GM19438 (cell line): ENCODE measurements around the gene IFNAR1.
"Not testable (repeated sequence)": the region's sequence is repeated elsewhere in the genome, so short reads cannot be mapped to it uniquely, and the experiment has no call there.

Experiments
- ATAC-seq: cut with Tn5 transposase; IDR thresholded peaks from one replicate; pipeline ENCODE4 v1.9.1; 2021; ENCODE audit warnings: low read depth; ENCODE audit not compliant: unreplicated experiment

The IFNAR1 gene

DNA sequence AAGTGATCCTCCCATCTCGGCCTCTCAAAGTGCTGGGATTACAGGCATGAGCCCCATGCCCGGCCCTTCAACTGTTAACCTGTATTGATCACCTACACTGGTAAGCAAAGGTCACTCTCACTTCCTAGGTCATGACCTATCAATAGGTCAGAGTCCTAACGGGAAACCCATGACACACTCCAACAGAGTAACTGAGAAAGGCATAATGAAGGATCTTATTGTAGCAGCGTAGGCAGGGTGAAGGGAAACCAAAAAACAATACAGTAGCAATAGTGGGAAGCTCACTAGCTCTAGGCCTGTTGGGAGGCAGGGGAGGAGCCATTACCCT is 19.5 kb upstream of the IFNAR1 start:
- no peak for ATAC-seq

DNA sequence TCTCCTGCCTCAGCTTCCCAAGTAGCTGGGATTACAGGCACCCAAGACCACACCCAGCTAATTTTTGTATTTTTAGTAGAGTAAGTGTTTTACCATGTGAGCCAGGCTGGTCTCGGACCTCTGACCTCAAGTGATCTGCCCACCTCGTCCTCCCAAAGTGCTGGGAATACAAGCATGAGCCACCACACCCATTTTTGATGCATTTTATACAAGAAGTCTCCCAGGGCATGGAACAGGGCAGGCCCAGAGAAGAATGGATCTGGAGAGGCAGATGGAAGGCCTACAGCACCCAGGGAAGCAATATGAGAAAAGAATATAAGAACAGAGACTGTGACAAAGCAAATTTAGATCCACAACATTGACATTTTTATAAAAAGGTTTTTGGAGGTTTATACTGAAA is 18.8 kb upstream of the IFNAR1 start:
- ATAC-seq, result no peak

DNA sequence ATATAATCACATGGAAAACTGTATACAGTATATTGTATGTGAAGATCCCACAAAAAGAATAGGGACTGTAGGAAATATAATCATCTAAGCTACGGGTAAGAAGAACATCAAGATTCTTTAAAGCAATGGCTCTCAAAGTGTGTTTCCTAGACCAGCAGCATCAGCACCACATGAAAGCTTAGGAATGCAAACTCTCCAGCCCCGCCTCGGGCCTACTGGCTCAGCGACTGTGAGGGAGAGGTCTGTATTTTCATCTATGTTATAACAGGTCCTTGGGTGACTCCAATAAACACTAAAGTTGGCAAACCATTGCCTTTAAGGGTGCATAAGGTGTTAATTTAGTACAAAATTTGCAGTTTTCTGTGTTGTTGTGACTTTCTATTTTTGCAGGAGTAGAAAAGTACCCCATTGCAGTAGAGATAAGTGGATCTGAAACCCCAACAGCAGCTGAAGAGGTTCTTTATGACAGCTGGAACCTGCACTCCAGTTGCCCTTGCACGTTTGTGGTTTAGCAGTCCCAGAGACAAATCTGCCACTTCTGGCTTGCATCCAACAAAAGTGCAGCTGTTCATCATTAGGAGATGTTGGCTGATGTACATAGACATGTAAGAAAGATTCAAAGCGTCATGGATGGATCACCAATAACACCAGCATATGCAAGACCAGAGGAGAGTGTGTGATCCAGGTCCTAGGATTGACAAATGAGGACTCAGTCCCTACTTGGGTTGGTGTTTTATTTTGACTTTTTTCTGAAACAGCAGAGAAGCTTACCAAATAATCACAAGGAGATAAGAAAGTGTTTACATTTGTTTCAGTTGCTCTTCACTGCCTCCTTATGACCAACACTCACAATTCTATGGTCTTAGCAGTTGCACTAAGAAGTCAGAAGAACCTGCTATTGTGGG is 15.9 kb upstream of the IFNAR1 start:
- ATAC-seq, result peak; percentile 87

DNA sequence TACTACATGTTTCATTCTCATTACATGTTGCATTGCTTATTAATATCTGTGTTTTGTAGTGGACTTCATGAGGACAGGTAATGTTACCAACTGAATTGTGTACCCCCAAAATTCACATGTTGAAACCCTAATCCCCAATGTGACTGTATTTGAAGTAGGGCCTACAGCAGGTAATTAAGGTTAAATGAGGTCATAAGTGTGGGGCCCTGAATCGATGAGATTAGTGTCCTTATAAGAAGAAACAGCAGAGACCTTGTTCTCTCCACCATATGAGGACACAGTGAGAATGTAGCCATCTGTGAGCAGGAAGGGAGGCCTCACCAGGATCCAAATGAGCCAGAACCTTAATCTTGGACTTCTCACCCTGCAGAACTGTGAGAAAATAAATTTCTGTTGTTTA is 15.0 kb upstream of the IFNAR1 start:
- no peak for ATAC-seq

DNA sequence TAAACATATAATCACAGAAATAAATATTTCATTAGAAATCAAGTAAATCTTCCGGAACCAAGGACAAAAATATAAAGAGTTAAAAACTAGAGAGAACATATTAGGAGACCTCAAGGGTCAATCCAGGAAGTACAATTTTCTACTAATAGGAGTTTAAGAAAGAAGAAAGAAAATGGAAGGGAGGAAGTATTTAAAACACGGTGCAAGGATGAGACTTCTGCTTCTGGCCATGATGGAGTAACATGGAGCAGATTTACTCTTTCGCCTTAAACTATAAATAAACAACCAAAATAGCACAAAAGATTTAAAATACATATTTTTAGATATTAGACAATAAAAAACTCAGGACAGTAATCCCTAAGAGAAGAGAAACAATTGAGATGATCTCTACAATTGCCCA is 12.6 kb upstream of the IFNAR1 start:
- no peak for ATAC-seq

DNA sequence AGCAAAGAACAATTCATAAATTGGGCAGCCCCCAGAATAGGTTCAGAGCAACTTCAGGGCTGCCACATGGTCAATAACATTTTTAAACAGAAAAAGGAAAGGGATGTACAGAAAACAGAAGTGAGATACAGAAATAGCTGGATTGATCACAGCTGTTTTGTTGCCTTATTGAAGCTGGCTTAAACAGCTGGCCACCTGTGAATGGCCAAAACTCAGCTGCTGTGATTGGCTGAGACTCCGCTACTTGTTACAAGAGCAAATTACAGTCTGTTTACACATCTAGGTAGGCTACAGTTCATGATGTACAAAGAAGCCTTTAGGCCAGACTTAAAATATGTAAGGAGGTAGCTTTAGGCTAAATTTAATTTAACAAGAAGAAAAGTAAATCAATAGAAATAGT is 11.6 kb upstream of the IFNAR1 start:
- no peak for ATAC-seq

DNA sequence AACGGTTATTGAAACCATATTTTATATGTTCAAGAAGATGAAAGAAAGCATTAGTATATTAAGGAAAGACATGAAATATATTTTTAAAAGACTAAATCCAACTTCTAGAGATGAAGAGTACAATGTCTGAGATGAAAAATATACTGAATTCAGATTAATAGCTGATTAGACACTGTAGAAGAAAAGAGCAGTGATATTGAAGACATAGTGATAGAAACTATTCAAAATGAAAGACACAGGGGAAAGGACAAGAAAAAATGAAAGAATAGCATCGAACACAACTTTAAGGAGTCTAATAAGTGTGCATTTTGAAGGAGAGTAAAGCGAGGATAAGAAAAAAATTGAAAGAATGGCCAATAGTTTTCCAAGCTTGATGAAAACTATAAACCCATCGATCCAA is 11.2 kb upstream of the IFNAR1 start:
- ATAC-seq, result no peak

DNA sequence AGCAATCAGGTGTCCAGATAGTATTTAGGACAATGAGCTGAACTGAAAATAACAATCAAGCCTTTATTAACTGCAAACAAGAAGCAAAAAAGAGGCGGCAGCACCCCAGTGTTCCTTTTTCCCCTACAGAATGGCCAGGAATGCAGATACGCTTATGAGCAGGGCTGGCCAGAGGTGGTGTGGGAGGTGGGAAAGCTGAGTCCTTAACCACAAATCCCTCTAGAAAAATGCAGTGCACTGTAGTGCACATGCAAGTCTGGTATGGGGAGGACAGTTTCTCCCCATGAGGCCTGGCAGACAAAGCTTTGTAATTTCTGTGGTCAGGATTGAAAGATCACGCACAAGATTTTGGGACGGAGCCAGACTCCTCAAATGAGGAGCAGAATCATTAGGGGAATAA is 10.7 kb upstream of the IFNAR1 start:
- no peak for ATAC-seq

DNA sequence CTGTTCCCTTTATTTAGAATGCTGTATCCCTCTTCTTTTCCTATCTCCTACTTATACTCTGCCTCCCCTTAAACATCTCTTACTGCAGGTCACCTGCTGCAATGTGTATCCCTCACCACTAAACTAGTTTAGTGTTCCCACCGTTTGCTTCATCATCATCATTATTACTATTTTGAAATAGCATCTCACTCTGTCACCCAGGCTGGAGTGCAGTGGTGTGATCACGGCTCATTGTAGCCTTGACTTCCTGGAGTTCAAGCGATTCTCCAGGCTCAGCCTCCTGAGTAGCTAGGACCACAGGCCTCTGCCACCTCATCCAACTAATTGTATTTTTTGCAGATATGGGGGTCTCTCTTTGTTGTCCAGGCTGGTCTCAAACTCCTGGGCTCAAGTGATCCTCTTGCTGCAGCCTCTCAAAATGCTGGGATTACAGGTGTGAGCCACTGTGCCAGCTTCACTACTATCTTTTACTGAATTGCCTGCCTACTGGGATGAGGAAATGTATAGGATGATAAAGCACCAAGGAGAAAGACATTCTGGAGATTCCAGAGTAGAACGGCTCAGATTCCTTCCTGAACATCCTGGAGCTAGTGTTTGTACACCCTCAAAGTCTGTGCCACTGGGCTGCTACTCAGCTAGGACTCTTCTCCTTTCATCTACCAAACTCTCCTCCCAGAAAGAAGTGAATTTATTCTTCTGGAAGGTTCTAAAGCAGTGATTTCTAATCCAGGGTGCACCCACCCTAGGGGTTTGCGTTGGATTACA is 8.6 kb upstream of the IFNAR1 start:
- ATAC-seq, result no peak

DNA sequence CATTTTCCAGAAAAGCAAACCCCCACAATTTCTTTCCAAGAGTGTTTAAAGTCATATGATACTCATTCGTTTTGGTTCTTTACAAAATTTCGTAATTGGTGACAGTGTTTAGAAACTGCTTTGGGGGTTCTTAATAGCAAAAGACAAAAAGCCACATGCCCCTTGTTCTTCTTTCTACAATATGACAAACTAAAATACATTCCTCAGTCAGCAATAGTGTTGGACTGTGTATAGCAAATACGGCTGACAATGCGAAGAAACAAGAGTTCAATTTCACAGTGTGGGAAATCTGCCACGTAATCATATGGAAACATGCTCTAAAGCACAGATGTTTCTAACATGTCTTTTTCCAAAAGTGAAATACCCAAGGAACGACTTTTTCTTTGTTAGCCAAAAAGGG is 7.6 kb upstream of the IFNAR1 start:
- ATAC-seq, result no peak

DNA sequence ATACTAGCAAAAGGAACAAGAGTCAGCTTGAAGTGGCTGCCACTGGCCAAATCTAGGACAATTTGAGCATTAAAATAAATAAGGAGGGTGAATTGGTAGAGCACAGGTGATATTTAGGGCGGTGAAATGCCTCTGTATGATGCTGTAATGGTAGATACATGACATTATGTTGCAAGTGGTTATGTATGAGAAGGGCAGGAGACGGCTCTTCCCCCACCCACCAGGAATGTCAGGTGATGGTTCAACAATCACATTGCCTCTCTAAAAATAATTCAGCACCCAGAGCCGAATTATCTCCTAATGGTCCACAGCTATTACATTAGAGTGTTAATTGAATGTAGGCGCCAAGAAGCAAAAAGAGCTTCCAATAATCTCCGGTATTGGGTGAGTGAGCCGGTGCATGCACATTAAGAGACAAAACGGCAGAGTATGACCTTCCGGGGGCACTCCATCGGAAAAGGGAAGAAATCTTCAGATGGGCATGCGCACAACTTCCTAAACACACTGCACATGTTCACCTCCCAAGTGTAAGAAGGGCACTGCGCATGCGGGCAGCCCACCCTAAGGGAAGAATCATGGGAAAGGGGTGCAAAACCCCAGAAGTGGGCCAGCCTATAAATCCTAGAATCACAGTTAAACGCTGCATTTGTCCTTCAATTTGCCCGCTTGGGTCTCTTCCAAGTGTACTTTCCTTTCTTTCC is 6.8 kb upstream of the IFNAR1 start:
- ATAC-seq, result no peak

DNA sequence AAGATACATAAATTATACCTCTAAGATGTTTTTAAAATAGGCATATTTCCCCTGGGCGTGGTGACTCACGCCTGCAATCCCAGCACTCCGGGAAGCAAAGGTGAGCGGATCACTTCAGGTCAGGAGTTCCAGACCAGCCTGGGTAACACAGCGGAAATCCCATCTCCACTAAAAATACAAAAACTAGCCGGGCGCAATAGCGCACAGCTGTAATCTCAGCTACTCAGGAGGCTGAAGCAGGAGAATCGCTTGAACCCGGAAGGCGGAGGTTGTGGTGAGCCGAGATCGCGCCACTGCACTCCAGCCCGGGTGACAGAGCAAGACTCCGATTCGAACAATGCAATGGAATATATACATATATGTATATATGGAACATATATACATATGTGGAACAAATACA is 3.8 kb upstream of the IFNAR1 start:
- ATAC-seq, result not testable (repeated sequence)

DNA sequence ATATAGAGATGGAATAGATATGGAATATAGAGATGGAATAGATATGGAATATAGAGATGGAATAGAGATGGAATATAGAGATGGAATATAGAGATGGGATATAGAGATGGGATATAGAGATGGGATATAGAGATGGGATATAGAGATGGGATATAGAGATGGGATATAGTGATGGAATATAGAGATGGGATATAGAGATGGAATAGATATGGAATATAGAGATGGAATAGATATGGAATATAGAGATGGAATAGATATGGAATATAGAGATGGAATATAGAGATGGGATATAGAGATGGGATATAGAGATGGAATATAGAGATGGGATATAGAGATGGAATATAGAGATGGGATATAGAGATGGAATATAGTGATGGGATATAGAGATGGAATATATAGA is 1.2 kb upstream of the IFNAR1 start:
- ATAC-seq, result not testable (repeated sequence)

DNA sequence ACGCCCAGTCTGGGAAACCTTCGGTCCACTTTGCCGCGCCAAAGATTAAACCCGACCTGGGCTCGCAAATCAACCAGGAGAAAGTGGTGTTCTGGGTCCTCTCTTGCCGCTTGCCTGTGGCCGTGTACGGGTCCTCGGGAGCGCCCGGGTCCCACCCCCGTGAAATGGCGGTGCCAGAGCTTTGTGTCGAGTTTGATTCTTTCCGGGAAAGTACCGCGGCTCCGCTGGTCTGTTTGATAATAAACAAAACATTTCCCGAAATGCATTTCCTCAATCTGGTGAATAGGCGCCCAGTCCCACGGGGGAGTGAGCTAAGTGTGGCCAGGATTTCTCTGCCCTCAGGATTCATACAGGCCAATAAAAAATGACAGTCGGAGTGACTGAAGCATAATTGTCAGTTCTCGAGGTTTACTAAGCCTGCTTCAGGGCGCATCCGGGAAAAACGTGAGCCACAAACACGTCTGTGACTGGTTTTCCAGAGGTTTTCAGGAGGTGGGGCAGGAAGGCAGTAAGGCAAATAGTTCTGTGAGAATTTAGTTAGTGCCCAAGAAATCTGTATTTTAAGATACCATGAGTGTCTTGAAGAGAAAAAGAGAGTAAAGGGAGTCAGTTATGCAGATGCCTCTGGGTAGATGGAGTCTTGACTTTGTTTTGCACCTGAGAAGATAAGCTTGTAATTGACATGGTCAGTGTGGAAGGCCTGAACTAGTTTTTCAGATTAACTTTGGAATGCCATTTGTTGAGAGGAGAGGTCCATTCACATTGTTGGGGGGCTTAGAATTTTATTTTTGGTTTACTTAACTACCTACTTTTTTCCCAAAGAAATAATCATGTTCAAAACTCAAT is 675 bp downstream of the IFNAR1 start:
- ATAC-seq, result peak; percentile 40

DNA sequence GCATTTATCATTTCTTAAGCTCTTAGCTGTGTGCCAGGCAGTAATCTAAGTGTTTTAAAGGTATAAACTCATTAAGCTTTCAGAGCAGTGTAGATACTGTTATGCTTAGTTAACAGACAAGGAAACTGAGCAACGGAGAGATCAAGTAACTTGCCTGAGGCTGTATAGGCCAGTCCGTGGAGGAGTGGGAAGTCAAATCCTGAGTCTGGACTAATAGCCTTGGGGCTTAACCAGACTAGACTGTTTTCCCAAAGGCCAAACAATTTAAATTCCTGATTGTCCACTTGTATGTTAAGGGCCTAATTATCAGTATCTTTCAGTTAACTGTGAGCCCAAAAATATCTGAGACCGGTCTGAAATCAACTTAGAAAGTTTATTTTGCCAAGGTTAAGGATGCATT is 2.6 kb downstream of the IFNAR1 start:
- no peak for ATAC-seq

DNA sequence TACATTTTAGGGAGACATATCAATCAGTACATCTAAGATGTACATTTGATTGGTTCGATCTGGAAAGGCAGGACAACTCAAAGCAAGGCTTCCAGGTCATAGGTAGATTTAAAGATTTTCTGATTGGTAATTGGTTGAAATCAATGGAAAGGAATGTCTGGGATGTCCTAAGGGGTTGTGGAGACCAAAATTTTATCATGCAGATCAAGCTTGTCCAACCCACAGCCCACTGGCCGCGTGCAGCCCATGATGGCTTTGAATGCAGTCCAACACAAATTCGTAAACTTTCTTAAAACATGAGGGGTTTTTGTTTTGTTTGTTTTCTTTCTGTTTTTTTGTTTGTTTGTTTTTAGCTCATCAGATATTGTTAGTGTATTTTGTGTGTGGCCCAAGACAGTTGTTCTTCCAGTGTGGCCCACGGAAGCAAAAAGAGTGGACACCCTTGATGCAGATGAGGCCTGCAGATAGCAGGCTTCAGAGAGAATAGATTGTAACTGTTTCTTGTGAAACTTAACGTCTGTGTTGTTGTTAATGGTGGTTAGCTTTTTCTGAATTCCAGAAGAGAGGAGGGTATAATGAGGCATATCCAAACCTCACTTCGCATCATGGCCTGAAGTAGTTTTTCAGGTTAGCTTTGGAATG is 3.1 kb downstream of the IFNAR1 start:
- no peak for ATAC-seq

DNA sequence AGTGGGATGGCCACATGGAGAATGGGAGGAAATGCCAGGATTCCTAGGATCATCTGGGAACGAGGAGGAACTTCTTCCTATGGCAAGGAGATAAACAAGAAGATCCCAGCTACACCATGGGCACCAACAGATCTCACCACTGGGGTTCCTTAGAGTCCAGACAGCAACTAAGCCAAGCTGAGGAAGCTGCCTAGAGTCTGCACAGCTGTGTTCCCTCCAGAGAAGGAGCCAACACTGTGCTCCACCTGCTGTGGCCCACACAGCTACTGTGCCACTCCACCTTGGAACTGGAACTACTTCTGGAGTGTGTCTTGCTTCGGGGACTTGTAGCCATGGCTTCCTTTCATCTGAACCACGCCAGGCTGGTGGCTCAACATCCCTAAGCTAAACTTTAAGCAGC is 6.0 kb downstream of the IFNAR1 start:
- no peak for ATAC-seq

DNA sequence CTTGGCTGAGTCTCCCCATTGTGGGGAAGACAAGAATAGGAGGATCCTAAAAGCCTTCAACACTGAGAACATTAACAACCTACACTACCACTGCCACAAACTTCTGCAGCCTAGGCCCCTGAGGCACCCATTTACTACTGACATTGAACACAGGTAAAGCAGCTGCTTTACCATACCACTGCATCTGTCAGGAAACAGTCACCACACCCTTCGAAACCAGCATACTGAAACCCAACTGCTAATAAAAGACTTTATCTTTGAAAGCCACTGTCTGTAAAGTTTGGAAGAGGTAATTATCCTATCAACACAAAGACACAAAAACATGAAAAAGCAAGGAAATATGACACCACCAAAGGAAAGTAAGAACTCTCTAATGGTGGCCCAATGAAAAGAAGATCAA is 7.4 kb downstream of the IFNAR1 start:
- peak; percentile 85 for ATAC-seq

DNA sequence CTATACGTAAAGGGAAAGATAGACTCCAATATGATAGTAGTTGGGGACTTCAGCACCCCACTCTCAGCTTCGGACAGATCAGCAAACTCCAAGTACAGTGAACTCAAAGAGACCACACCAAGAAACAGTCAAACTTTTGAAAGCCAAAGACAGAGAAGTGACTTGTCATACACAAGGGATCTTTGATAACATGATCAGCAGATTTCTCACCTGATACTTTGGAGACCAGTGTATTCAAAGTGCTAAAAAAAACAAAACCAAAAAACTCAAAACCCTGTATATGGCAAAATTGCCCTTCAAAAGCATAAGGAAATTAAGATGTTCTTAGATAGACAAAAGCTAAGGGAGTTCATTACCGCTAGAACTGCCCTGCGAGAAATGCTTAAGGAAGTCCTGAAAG is 9.4 kb downstream of the IFNAR1 start:
- no peak for ATAC-seq

DNA sequence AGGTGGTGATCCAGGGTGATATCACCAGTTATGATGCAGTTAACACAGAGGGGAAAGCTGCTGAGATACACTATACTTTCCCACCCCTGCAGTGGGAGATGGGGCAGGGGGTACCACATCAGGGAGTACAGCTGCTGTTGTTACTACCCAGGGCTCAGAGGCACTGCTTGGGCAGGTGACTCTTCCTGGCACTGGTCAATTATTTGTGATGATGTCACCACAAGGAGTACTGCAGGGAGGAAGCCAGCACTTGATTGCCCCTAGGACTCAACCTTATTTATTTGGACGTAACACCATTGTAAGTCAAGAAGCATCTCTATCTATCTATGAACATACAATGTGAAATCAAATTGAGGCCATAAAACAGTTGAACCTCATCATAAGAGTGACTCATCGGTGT is 10.1 kb downstream of the IFNAR1 start:
- no peak for ATAC-seq
